Right atrium auricular region (tissue), 2 donors: Measurements from ENCODE around the gene PDK3. TPM values are rescaled to one million over a fixed set of nuclear protein-coding genes. Genes with fewer than 3 reads are reported as not detected.
A peak's percentile ranks its signal among the peaks of the same experiment; 100 is the strongest.

Experiments
- DNase-seq: peaks from one replicate; pipeline ENCODE4 v3.0.0-alpha.2; 2019; ENCODE audit warnings: low spot score
- H3K27ac ChIP-seq, 2 donors: fragments of 200-600 bp; sonication (generic); 1 replicate in 1 of 2; 2 replicates in 1 of 2; pipeline ENCODE4 v1.5.1; 2016 to 2019
- H3K27me3 ChIP-seq, 2 donors: fragments of 200-600 bp; sonication (generic); one replicate each; pipeline versions ENCODE4 v1.5.1 to v1.6.0; 2017 to 2019
- H3K36me3 ChIP-seq: fragments of 200-600 bp; sonication (generic); one replicate; pipeline ENCODE4 v1.5.1; 2016
- H3K4me1 ChIP-seq, 2 donors: fragments of 200-600 bp; sonication (generic); one replicate each; pipeline versions ENCODE4 v1.5.1 to v1.6.0; 2017 to 2019
- H3K4me3 ChIP-seq, 2 donors: fragments of 200-600 bp; sonication (generic); 1 replicate in 1 of 2; 2 replicates in 1 of 2; pipeline ENCODE4 v1.5.1; 2017 to 2019; ENCODE audit warnings: mild to moderate bottlenecking in 1 of 2, moderate library complexity in 1 of 2
- H3K9me3 ChIP-seq, 2 donors: fragments of 200-600 bp; sonication (generic); one replicate each; pipeline ENCODE4 v1.5.1; 2019
- CTCF ChIP-seq, 2 donors: fragments of 200-600 bp; sonication (generic); IDR thresholded peaks; one replicate each; pipeline ENCODE4 v1.5.1; 2019; ENCODE audit warnings: antibody characterized with exemption in 2 of 2
- total RNA-seq, 2 donors: library from RNA; depleted of rRNA; stranded (reverse); fragments of >200 nt; gene quantifications; one replicate each; pipeline ENCODE4 v1.1.0, GENCODE V29; 2016

The PDK3 gene
- total RNA-seq, 2 donors from 2014 or later = 30.0 to 34.3 TPM

GRCh38 chrX:24498975-24499374 lies 33.9 kb downstream of the PDK3 start:
- no peaks in the 10 kb centered on the region for H3K36me3 ChIP-seq
- TF ChIP-seq CTCF (IDR thresholded peaks at IDR 0.05) = peak; percentile 10 to 64
- no peaks in the 10 kb centered on the region for H3K4me1 ChIP-seq
- H3K4me3 ChIP-seq = no peak overlapping the region
- H3K27me3 ChIP-seq = no peaks in the 10 kb centered on the region
- H3K9me3 ChIP-seq = no peaks in the 10 kb centered on the region
- no peak overlapping the region for H3K27ac ChIP-seq
- no peak for DNase-seq

- no peaks in the 10 kb centered on the region for H3K36me3 ChIP-seq
- H3K27me3 ChIP-seq = no peaks in the 10 kb centered on the region
- TF ChIP-seq CTCF (IDR thresholded peaks at IDR 0.05) = no peak
- DNase-seq = no peak
- H3K27ac ChIP-seq = no peak overlapping the region
- H3K4me3 ChIP-seq = no peak overlapping the region
- no peaks in the 10 kb centered on the region for H3K9me3 ChIP-seq
- no peaks in the 10 kb centered on the region for H3K4me1 ChIP-seq
Observed at GRCh38 chrX:24506082-24506481, 41.0 kb downstream of the PDK3 start.

- no peak for DNase-seq
- Histone ChIP-seq H3K27ac (no peak overlapping the region), H3K9me3 (no peaks in the 10 kb centered on the region), H3K36me3 (no peaks in the 10 kb centered on the region), H3K4me3 (no peak overlapping the region), H3K27me3 (no peaks in the 10 kb centered on the region), H3K4me1 (no peaks in the 10 kb centered on the region)
- no peak for TF ChIP-seq CTCF (IDR thresholded peaks at IDR 0.05)
Observed at GRCh38 chrX:24508375-24508774, 43.3 kb downstream of the PDK3 start.

GRCh38 chrX:24513416-24513815 lies 48.3 kb downstream of the PDK3 start:
- DNase-seq = no peak
- no peak for TF ChIP-seq CTCF (IDR thresholded peaks at IDR 0.05)
- H3K4me3 ChIP-seq = no peak overlapping the region
- no peaks in the 10 kb centered on the region for H3K27me3 ChIP-seq
- H3K4me1 ChIP-seq = no peaks in the 10 kb centered on the region
- H3K9me3 ChIP-seq = no peaks in the 10 kb centered on the region
- H3K36me3 ChIP-seq = no peaks in the 10 kb centered on the region
- H3K27ac ChIP-seq = no peak overlapping the region

GRCh38 chrX:24515447-24515846 lies 50.4 kb downstream of the PDK3 start:
- DNase-seq = no peak
- Histone ChIP-seq H3K4me1 (no peaks in the 10 kb centered on the region), H3K27me3 (no peaks in the 10 kb centered on the region), H3K9me3 (no peaks in the 10 kb centered on the region), H3K36me3 (peaks cover 4% of the 10 kb centered on the region), H3K4me3 (no peak overlapping the region), H3K27ac (no peak overlapping the region)
- TF ChIP-seq CTCF (IDR thresholded peaks at IDR 0.05) = peak in 1 of 2 donors; percentile 38

GRCh38 chrX:24520472-24520871 lies 55.4 kb downstream of the PDK3 start:
- Histone ChIP-seq H3K27ac (no peak overlapping the region), H3K4me3 (no peak overlapping the region), H3K36me3 (peaks cover 4% of the 10 kb centered on the region), H3K27me3 (no peaks in the 10 kb centered on the region), H3K4me1 (no peaks in the 10 kb centered on the region), H3K9me3 (no peaks in the 10 kb centered on the region)
- no peak for TF ChIP-seq CTCF (IDR thresholded peaks at IDR 0.05)
- no peak for DNase-seq
